G401 (cell line): ENCODE results near the gene APOBEC3A. TPM values are rescaled to one million over a fixed set of nuclear protein-coding genes. Genes with fewer than 3 reads are reported as not detected.
"Not testable (repeated sequence)": the region's sequence is repeated elsewhere in the genome, so short reads cannot be mapped to it uniquely, and the experiment has no call there.

Source experiments
- DNase-seq: peaks from one replicate; pipeline ENCODE4 v3.0.0-alpha.2; 2015; ENCODE audit warnings: low spot score
- in situ Hi-C: cut with HindIII; loops from 2 replicates; pipeline ENCODE4 v1.10.0; 2016; ENCODE audit warnings: low sequenced_read_pairs, mixed read lengths
- total RNA-seq: library from RNA; depleted of rRNA; stranded (reverse); fragments of >200 nt; shearing (Covaris generic); gene quantifications from 2 replicates; pipeline ENCODE4 v1.2.3, GENCODE V29; 2014; rRNA removed

APOBEC3A gene
- total RNA-seq, 1 experiment from 2014 or later: not detected

GRCh38 chr22:39003165-39003638 is 45.8 kb downstream of the APOBEC3A start:
- in situ Hi-C loops: no loop called here
- DNase-seq: peak; percentile 83

- in situ Hi-C loops: no loop called here
- DNase-seq: no peak
Observed at GRCh38 chr22:39007177-39007576, 49.8 kb downstream of the APOBEC3A start.

GRCh38 chr22:39008271-39008850 is 51.0 kb downstream of the APOBEC3A start:
- in situ Hi-C loops, DNase-seq: not testable (repeated sequence)

GRCh38 chr22:39010946-39011345 is 53.5 kb downstream of the APOBEC3A start:
- no peak for DNase-seq
- in situ Hi-C loops: no loop called here

Other genes with a start within 250 kb of the APOBEC3A start
- gene SUN2, start 201.6 kb upstream of the APOBEC3A start, total RNA-seq: 19.4 and 23.9 TPM in 2 replicates
- 17.9 and 30.9 TPM in 2 replicates for gene DNAL4, start 163.5 kb upstream of the APOBEC3A start, total RNA-seq
- 5.6 and 8.8 TPM in 2 replicates for gene NPTXR, start 113.6 kb upstream of the APOBEC3A start, total RNA-seq
- 16.4 and 25.6 TPM in 2 replicates for gene CBX6, start 85.4 kb upstream of the APOBEC3A start, total RNA-seq
- gene APOBEC3B, start 24.7 kb downstream of the APOBEC3A start, total RNA-seq: 6.4 and 8.9 TPM in 2 replicates
- gene APOBEC3C, start 56.6 kb downstream of the APOBEC3A start, total RNA-seq: 1.7 and 2.9 TPM in 2 replicates
- 0.54 TPM in 1 of 2 replicates, not detected in the other for gene APOBEC3D, start 63.5 kb downstream of the APOBEC3A start, total RNA-seq
- gene APOBEC3F, start 83.3 kb downstream of the APOBEC3A start, total RNA-seq: 4.7 and 9.7 TPM in 2 replicates
- gene APOBEC3G, start 119.7 kb downstream of the APOBEC3A start, total RNA-seq: 2.9 and 5.6 TPM in 2 replicates
- gene APOBEC3H, start 139.6 kb downstream of the APOBEC3A start, total RNA-seq: 2.1 and 5.2 TPM in 2 replicates
- gene CBX7, start 195.1 kb downstream of the APOBEC3A start, total RNA-seq: 7.9 and 9.6 TPM in 2 replicates